ENCODE results near the gene OR8A1.

The OR8A1 gene

GRCh38 chr11:124577716-124578427, 8.1 kb downstream of the OR8A1 start:
- TF ChIP-seq CTCF (conservative IDR thresholded peaks at IDR 0.05), result no peak
- H3K27ac ChIP-seq, result no peak overlapping the region

- TF ChIP-seq CTCF (conservative IDR thresholded peaks at IDR 0.05), result no peak
- no peak overlapping the region for H3K27ac ChIP-seq
Measured at GRCh38 chr11:124578761-124579160, 9.0 kb downstream of the OR8A1 start.

GRCh38 chr11:124581817-124582216, 12.0 kb downstream of the OR8A1 start:
- H3K27ac ChIP-seq, result no peak overlapping the region
- TF ChIP-seq CTCF (conservative IDR thresholded peaks at IDR 0.05), result no peak

GRCh38 chr11:124582565-124582964, 12.8 kb downstream of the OR8A1 start:
- TF ChIP-seq CTCF (conservative IDR thresholded peaks at IDR 0.05), result no peak
- H3K27ac ChIP-seq, result no peak overlapping the region

- TF ChIP-seq CTCF (conservative IDR thresholded peaks at IDR 0.05), result no peak
Measured at GRCh38 chr11:124583781-124584180, 14.0 kb downstream of the OR8A1 start.

GRCh38 chr11:124584681-124585372, 15.0 kb downstream of the OR8A1 start:
- no peak overlapping the region for H3K27ac ChIP-seq
- no peak for TF ChIP-seq CTCF (conservative IDR thresholded peaks at IDR 0.05)

More at GRCh38 chr11:124583781-124584180, 14.0 kb downstream of the OR8A1 start:
- H3K27ac ChIP-seq, result no peak overlapping the region

GRCh38 chr11:124586238-124586860, 16.6 kb downstream of the OR8A1 start:
- peak; percentile 83 for TF ChIP-seq CTCF (conservative IDR thresholded peaks at IDR 0.05)

More at GRCh38 chr11:124586238-124586860, 16.6 kb downstream of the OR8A1 start:
- no peak overlapping the region for H3K27ac ChIP-seq

Data from VCaP (cell line).